SIG-M5 treated with dmso at 0.1 percent for 504 hours (cell line): ENCODE results near the gene LCOR.

Experiments used
- DNase-seq: peaks from one replicate; lab custom pipeline; 2025; ENCODE audit not compliant: unreplicated experiment; lab: John Stamatoyannopoulos, UW

The LCOR gene

DNA sequence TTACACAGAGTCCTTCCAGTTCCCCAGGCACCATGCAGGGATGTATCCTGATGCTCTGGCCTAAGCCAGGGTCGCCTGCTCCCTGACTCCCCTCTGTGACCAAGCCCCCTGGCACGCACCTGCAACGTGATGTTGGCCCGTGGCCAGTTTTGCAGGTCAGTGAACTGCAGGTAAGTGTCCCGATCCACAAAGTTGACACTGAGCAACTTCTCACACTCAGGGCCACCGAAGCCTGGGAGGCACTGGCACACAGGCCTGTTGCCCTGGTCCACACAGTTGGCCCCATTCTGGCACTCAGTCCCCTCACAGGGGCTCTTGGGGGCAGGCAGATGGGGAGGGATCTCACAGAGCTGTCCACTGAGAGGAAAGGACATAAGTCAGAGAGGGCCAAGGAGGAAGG, 174.3 kb downstream of the LCOR start:
- no peak for DNase-seq

DNA sequence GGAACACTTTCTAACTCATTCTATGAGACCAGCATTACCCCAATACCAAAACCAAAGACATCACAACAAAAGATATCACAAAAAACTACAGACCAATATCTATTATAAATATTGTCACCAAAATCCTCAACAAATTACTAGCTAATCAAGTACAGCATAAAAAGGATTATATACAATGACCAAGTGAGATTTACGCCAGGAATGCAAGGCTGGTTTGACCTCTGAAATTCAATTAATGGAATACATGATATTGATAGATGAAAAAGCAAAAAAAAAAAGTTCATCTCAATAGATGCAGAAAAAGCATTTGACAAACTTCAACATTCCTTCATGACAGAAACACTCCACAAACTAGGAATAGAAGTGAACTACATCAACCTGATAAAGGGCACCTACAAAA, 175.3 kb downstream of the LCOR start:
- no peak for DNase-seq

- DNase-seq = no peak
These were observed 178.7 kb downstream of the LCOR start for GRCh38 chr10:97010695-97011206.

DNA sequence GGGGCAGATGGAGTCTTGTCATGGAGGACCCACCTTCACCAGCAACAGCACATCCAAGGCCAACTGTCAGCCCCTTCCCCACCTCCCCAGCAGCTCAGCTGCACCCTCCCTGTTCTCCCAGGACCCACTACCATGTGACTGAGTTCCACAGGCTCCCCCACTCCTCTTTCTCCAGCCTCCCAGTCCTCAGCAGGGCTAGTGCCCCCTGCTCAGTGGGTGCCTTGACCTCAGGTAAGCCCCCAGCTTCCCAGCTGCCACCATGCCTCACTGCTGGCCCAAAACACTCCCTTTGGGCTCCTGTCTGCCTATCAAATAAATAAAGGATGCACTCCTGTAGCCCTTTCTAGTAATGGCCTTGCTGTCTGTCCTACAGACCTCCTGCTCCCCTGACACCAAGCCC, 179.3 kb downstream of the LCOR start:
- no peak for DNase-seq

DNA sequence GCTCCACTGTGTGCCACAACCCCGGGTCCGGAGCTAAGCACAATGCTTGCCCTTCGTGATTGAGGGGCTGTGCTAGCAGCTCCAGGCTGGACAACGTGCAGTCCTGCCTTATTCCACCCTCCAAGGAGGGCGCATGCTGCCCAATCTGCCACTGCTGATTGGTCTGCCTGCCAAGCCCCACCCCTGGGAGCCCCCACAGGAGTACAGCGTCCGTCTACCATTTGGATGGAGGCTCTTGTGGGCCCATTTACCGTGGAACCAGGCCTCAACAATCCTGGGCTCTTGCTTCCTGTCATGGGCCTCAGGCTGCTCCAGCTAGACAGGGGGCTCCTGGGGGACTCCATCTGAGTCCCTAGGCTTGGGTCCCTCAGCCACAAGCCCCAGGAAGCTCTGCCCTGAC, 180.4 kb downstream of the LCOR start:
- DNase-seq = no peak

DNA sequence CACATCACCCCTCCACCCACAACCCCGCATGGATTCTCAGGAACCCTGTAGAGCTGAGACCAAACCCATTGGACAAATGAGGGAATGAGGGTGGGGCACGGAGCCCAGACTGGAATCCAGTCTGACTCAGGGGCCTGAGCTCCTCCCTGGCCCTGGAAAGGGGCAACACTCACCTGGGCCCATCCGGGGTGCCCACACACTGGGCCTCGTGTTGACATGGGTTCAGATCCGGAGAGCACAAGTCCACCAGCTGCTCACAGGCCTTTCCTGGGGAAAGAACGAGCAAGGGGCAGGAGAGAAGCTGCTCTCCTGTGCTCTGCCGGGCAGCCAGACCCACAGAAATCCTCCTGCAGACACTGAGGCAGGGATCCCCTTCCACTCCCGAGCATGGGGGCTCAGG, 181.5 kb downstream of the LCOR start:
- no peak for DNase-seq

- no peak for DNase-seq
These were observed 181.9 kb downstream of the LCOR start for GRCh38 chr10:97013983-97014382.

- no peak for DNase-seq
These were observed 183.1 kb downstream of the LCOR start for GRCh38 chr10:97015240-97015639.

DNA sequence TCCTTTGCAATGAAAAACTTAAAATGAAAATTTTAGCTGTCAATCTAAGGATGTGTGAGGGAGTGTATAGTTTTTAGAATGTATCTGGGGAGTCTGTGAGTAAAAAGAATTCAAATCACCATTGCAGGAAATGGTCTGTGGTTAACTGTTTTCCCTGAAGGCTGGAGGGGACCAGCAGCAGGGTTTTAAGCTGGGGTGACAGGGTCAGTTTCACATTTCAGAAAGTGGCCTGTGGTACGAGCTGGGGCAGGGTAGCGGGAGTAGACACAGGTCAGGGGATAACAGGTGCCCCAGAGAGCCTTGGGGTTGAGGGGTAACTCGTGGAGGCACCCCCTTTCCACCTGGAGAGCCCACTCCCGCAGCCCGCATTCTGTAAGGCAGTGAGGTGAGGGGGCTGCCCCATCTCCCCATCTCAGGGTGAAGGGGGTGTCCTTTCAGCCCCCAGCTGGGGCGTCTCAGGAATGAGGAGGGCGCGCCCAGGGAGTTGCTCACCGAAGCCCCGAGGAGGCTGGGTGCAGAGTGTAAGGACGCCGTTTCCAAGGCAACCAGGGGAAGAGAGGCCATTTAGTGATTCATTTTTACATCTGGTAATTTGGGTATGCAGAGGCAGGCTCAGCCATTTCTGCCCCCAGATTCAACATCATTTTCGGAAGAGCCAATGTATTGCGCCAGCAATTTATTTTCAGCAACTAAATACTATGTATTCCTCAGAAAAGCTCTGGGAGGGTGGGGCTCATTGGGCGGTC, 184.8 kb downstream of the LCOR start:
- DNase-seq = no peak

DNA sequence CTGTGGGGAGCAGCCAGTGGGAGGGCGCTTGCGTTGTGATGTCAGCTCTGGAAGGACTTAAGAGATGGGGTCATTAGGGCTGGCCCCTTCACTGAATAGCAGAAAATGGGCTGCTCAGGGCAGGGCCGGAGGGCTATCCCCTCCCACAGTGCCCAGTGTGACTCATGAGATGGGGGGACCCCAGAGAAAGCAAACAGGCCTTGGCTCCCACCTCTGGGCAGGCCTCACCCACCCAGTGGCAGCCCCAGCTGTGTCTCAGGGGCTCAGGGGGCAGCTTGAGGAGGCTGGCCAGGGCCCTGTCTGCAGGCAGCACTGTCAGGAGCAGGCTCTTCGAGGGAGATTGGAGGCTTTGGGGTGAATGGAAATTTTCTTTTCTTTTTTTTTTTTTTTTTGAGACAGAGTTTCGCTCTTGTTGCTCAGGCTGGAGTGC, 185.4 kb downstream of the LCOR start:
- DNase-seq = no peak

DNA sequence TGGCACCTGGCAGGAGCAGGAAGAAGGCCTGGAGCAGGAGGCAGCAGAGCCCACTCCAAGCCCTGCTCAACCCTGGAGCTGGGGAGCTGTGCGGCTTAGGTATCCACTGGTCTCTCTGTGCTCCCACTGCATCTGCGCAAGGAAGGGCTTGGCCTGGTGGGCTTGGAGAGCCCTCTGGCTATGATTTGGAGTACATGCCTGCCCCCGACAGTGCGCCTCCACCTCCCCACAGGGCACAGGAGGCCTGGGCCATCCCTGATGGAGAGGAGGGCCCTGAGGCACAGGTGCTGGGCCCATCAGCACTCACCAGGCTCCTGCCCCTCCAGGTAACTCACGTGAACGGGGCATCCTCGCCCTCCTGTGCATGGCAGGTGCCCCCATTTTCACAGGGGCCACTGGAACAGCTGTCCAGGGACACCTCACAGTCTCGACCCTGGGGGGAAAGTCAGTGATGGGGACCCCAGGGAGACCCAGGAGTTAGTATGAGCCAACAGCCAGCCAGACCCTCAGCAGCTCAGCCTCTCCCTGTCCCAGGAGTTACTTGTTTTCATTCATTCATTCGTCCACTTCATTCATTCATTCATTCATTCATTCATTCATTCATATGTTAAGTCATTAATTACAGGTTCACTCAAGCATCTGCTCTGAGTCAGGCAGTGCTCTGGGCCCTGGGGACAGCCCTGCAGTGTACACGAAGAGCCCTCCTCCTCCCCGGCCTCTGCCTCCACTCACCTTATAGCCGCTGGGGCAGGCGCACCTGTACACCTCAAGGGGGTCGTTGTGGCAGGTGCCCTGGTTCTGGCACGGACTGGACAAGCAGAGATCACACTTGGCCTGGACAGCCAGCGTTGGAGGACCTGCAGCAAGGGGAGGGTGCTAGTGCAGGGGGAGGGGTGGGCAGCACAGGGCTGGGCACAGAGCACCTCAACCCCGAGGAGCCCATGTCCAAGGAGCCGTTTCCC, 186.4 kb downstream of the LCOR start:
- DNase-seq = no peak

GRCh38 chr10:97019213-97019844, 187.2 kb downstream of the LCOR start:
- no peak for DNase-seq

DNA sequence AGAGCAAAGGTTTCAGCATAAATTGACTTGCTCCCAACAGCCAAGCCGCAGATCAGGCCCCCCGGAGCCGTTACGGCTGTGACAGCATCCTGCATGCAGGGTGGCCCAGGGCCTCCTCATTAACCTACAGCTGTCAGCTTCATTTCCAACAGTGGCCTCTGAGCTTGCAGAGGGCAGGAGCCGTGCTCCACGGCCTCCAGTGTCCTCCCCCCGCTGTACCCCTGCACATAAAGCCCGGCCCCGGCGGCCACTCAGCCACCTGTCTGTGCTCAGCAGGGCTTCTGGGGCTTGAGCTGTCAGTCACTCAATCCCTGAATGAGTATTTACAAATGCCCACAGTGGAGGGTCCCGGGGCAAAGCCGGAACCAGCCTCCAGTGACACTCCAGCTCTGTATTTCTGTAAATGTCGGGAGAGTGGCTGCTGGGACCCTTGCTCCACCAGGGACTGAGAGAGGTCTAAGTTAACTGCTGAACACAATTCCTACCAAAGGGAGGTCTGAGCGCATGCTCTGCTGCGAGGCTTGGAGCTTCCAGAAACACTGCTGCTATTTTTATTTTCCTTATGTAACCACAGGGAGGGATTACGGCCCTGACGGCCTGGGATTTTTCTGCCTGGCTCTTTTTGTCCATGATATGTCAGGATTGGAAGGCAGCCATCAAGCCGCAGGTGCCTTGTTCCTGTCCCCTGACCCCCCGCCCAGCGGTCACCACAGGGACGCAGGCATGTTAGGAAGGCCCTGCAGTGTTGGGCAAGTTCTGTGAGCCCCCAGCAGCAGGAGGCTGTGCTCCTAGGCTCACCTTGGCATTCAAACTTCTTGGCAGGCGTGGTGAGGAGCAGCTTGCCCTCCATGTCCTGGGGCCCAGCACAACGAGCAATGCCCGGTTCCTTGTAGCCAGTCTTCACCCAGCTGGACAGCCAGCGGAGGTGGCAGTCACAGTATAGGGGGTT, 188.6 kb downstream of the LCOR start:
- no peak for DNase-seq

GRCh38 chr10:97022616-97023015, 190.5 kb downstream of the LCOR start:
- no peak for DNase-seq

- DNase-seq = no peak
These were observed 191.5 kb downstream of the LCOR start for GRCh38 chr10:97023401-97024167.

- no peak for DNase-seq
These were observed 192.3 kb downstream of the LCOR start for GRCh38 chr10:97024168-97025073.

- peak; percentile 60 for DNase-seq
These were observed 193.6 kb downstream of the LCOR start for GRCh38 chr10:97025613-97026242.
